Osteoblast (primary cell): ENCODE results near the gene SUCLA2. TPM values are rescaled to one million over a fixed set of nuclear protein-coding genes. Genes with fewer than 3 reads are reported as not detected.

ENCODE experiments used
- DNase-seq: peaks from one replicate; pipeline ENCODE4 v3.0.0; 2011; ENCODE audit warnings: low spot score, mixed read lengths; ENCODE audit not compliant: insufficient read length; ENCODE audit errors: missing footprints
- H2AFZ ChIP-seq: 2 replicates; pipeline ENCODE4 v1.6.0; 2011; ENCODE audit warnings: mild to moderate bottlenecking, low read length
- H3K27ac ChIP-seq: 2 replicates; pipeline ENCODE4 v1.5.1; 2011; ENCODE audit warnings: mild to moderate bottlenecking, low read depth, low read length, moderate library complexity
- H3K27me3 ChIP-seq: 2 replicates; pipeline ENCODE4 v1.6.0; 2012; ENCODE audit warnings: mild to moderate bottlenecking, control low read depth, inconsistent platforms, low read length, moderate library complexity; ENCODE audit not compliant: insufficient read depth
- H3K36me3 ChIP-seq: 2 replicates; pipeline ENCODE4 v1.5.1; 2011; ENCODE audit warnings: mild to moderate bottlenecking, low read length, control low read depth, moderate library complexity; ENCODE audit not compliant: insufficient read depth
- H3K4me1 ChIP-seq: 2 replicates; pipeline ENCODE4 v1.5.1; 2011; ENCODE audit warnings: mild to moderate bottlenecking, low read length, control low read depth, moderate library complexity; ENCODE audit not compliant: insufficient read depth
- H3K4me2 ChIP-seq: 2 replicates; pipeline ENCODE4 v1.6.0; 2011; ENCODE audit warnings: mild to moderate bottlenecking, low read length; ENCODE audit not compliant: insufficient read depth
- H3K4me3 ChIP-seq: fragments of 200-600 bp; sonication (generic); 3 replicates; pipeline ENCODE4 v1.5.1; 2012; ENCODE audit warnings: mild to moderate bottlenecking, low read length, inconsistent platforms; ENCODE audit not compliant: insufficient read depth
- H3K79me2 ChIP-seq: 2 replicates; pipeline ENCODE4 v1.6.0; 2012; ENCODE audit warnings: mild to moderate bottlenecking, low read length, control low read depth, inconsistent platforms; ENCODE audit not compliant: insufficient read depth
- H3K9me3 ChIP-seq: 2 replicates; pipeline ENCODE4 v1.5.1; 2011; ENCODE audit warnings: low read depth, low read length, control low read depth
- H4K20me1 ChIP-seq: 2 replicates; pipeline ENCODE4 v1.6.0; 2012; ENCODE audit warnings: mild to moderate bottlenecking, low read length, control low read depth; ENCODE audit not compliant: insufficient read depth
- total RNA-seq: library from RNA; depleted of rRNA; stranded (reverse); fragments of >200 nt; gene quantifications from 2 replicates; pipeline ENCODE4 v1.2.3, GENCODE V29; 2012
- TF ChIP-seq, protein P1 (sequence below): IDR thresholded peaks from 2 replicates; pipeline ENCODE4 v1.5.1; 2011; ENCODE audit warnings: mild to moderate bottlenecking, low read depth, low read length, moderate library complexity; ENCODE audit errors: extremely low read depth

The SUCLA2 gene
- total RNA-seq, 1 donor = 36.6 TPM

DNA sequence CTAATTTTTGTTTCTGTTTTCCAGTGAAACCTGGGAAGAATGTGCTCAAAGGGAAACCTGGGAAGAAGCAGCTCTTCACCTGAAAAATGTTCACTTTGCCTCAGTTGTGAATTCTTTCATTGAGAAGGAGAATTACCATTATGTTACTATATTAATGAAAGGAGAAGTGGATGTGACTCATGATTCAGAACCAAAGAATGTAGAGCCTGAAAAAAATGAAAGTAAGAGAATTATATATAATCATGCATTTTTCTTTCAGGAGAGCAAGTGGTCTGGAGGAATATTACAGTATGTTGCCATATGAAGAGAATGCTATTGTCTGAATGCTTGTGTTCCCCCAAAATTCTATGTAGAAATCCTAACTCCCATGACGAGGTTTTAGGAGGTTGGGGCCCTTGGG lies 39.8 kb upstream of the SUCLA2 start:
- H3K79me2 ChIP-seq = peaks cover 10% of the 10 kb centered on the region
- no peaks in the 10 kb centered on the region for H3K27me3 ChIP-seq
- H2AFZ ChIP-seq = no peak overlapping the region
- no peak for DNase-seq
- H3K36me3 ChIP-seq = peaks cover 11% of the 10 kb centered on the region
- peak overlapping the region; percentile 14 for H3K27ac ChIP-seq
- no peak overlapping the region for H3K4me3 ChIP-seq
- TF ChIP-seq, protein P1, sequence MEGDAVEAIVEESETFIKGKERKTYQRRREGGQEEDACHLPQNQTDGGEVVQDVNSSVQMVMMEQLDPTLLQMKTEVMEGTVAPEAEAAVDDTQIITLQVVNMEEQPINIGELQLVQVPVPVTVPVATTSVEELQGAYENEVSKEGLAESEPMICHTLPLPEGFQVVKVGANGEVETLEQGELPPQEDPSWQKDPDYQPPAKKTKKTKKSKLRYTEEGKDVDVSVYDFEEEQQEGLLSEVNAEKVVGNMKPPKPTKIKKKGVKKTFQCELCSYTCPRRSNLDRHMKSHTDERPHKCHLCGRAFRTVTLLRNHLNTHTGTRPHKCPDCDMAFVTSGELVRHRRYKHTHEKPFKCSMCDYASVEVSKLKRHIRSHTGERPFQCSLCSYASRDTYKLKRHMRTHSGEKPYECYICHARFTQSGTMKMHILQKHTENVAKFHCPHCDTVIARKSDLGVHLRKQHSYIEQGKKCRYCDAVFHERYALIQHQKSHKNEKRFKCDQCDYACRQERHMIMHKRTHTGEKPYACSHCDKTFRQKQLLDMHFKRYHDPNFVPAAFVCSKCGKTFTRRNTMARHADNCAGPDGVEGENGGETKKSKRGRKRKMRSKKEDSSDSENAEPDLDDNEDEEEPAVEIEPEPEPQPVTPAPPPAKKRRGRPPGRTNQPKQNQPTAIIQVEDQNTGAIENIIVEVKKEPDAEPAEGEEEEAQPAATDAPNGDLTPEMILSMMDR = no peak
- no peak overlapping the region for H3K4me2 ChIP-seq
- no peaks in the 10 kb centered on the region for H3K9me3 ChIP-seq
- peaks cover 35% of the 10 kb centered on the region for H3K4me1 ChIP-seq
- H4K20me1 ChIP-seq = peaks cover 3% of the 10 kb centered on the region

DNA sequence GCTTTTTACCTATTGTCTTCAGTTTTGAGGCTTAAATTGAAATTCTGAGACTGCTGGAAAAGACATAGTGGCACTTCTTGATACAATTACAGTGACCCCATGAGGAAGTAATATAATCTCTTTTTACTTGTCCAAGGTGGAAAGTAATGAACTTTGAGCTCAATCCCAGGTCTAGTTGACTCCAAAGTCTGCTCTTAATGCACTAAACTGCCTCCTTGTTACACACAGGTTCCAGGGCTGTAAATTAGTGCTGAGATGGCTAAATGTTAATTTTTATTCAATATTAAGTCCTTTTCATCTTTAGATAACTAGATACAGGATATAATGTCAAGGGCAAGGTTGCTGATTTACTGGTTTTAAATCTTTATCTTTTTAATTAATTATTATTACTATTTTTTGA lies 39.0 kb upstream of the SUCLA2 start:
- Histone ChIP-seq H3K36me3 (peaks cover 11% of the 10 kb centered on the region), H4K20me1 (peaks cover 3% of the 10 kb centered on the region), H3K27ac (no peak overlapping the region), H3K4me1 (peaks cover 35% of the 10 kb centered on the region), H3K4me3 (no peak overlapping the region), H3K9me3 (no peaks in the 10 kb centered on the region), H3K27me3 (no peaks in the 10 kb centered on the region), H2AFZ (no peak overlapping the region), H3K79me2 (peaks cover 10% of the 10 kb centered on the region), H3K4me2 (no peak overlapping the region)
- no peak for DNase-seq
- TF ChIP-seq, protein P1 = no peak

DNA sequence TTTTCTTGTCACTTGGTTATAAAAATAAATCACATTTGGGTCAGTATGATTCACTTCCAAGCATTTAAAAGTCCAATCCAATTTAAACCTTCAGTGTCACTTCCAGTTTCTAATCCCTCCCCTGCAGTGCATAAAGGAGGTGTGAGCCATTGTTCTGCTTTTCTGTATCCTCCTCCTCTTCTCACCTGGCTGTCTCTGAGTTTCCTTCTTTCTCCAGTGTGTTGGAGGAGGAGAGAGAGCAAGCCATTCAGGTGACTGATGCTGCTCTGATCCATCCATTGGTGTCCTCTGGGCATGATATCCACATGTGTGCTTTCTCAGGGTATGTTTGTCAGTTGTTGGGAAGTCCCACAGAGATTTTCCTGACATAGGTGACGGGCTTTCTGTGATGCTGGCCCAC lies 37.7 kb upstream of the SUCLA2 start:
- Histone ChIP-seq H3K36me3 (peaks cover 11% of the 10 kb centered on the region), H3K79me2 (peaks cover 10% of the 10 kb centered on the region), H3K9me3 (no peaks in the 10 kb centered on the region), H3K4me3 (peak overlapping the region; percentile 79), H3K4me2 (peak overlapping the region; percentile 98), H2AFZ (peak overlapping the region; percentile 90), H3K4me1 (peaks cover 30% of the 10 kb centered on the region), H4K20me1 (peaks cover 3% of the 10 kb centered on the region), H3K27ac (peak overlapping the region; percentile 92), H3K27me3 (no peaks in the 10 kb centered on the region)
- TF ChIP-seq, protein P1 = no peak
- no peak for DNase-seq

DNA sequence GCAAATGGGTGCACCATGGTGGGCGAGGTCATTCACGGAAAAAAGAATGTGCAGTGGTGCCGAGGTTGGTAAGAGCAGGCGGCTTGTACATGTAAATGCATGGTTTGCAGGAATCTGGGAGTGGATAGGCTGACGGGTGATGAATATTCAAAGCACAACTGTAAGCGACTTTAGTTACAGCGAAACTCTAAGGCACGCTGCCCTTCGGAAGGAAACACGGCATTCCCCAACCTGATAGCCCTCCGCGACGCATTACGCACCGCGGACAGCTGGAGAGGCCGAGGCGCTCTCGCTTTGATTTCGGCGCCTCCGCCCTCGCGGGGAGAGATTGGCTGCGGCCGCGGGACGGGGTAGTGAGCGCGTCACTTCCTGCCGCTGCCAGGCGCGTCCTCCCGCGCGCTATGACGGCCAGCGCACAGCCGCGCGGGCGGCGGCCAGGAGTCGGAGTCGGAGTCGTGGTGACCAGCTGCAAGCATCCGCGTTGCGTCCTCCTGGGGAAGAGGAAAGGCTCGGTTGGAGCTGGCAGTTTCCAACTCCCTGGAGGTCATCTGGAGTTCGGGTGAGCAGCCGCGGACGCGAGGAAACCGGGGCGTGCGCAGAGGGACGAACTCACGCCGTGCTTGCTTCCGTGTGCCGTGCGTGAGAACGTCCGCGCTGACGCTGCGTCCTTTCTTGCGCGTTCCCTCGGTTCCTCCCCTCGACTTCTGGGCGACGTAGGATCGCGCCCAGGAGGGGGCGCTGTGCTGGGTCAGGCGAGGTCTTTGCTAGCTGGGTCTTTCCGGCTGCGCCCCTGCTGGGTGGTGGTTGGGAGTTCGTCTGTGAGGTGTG lies 36.5 kb upstream of the SUCLA2 start, which contains the start of gene NUDT15:
NUDT15 (plus strand) TSS at position 381 of the 828 bp plus-strand sequence; CDS start at position 402, 21 bp downstream.
- Histone ChIP-seq H3K9me3 (no peaks in the 10 kb centered on the region), H2AFZ (peak within 1 kb of the TSS; percentile 90), H3K4me1 (peaks cover 22% of the 10 kb centered on the region), H4K20me1 (peaks cover 3% of the 10 kb centered on the region), H3K36me3 (peaks cover 11% of the 10 kb centered on the region), H3K79me2 (peaks cover 10% of the 10 kb centered on the region), H3K27ac (peak within 1 kb of the TSS; percentile 92), H3K27me3 (no peaks in the 10 kb centered on the region), H3K4me3 (peak within 1 kb of the TSS; percentile 79), H3K4me2 (peak within 1 kb of the TSS; percentile 98)
- peak; percentile 97 for DNase-seq
- TF ChIP-seq, protein P1 = peak; percentile 99
